ENCODE data around the gene MRPL38.

GRCh38 chr17:75854101-75854748 is 50.5 kb downstream of the MRPL38 start:
- TF ChIP-seq EZH2 (IDR thresholded peaks at IDR 0.05; ENCODE audit: borderline replicate concordance, insufficient read depth, low read depth, low read length, poor library complexity, severe bottlenecking) (no peak), CTCF (IDR thresholded peaks at IDR 0.05) (no peak)
